Activated CD4-positive, alpha-beta memory T cell treated with anti-CD3 and anti-CD28 coated beads for 36 hours (primary cell): ENCODE data around the gene MYO1D. TPM values are rescaled to one million over a fixed set of nuclear protein-coding genes. Genes with fewer than 3 reads are reported as not detected.

ENCODE experiments used
- CTCF ChIA-PET: fragments of 350-600 bp; sonication (Branson Sonifier 250); formaldehyde crosslinking; loops from one replicate; lab custom pipeline; 2021; ENCODE audit warnings: antibody characterized with exemption, inconsistent platforms; lab: Charles Lee
- POLR2A ChIA-PET: fragments of 350-600 bp; sonication (Branson Sonifier 250); formaldehyde crosslinking; loops from one replicate; lab custom pipeline; 2021; ENCODE audit warnings: antibody characterized with exemption; lab: Charles Lee
- DNase-seq: peaks from one replicate; pipeline ENCODE4 v3.0.0-alpha.2; 2020
- H3K27ac Mint-ChIP-seq: one replicate; pipeline ENCODE4 v1.8.0; 2021; ENCODE audit warnings: mixed read lengths
- H3K27me3 Mint-ChIP-seq: one replicate; pipeline ENCODE4 v1.8.0; 2021; ENCODE audit warnings: mixed read lengths
- H3K36me3 Mint-ChIP-seq: one replicate; pipeline ENCODE4 v1.8.0; 2021; ENCODE audit warnings: mixed read lengths
- H3K4me1 Mint-ChIP-seq: one replicate; pipeline ENCODE4 v1.8.0; 2021; ENCODE audit warnings: low read depth, mixed read lengths
- H3K4me3 Mint-ChIP-seq: one replicate; pipeline ENCODE4 v1.8.0; 2021; ENCODE audit warnings: mild to moderate bottlenecking, mixed read lengths
- H3K9me3 Mint-ChIP-seq: one replicate; pipeline ENCODE4 v1.8.0; 2021; ENCODE audit warnings: mixed read lengths
- intact Hi-C: fragments of 100-400 bp; cut with micrococcal nuclease; formaldehyde crosslinking; loops from one replicate; pipeline ENCODE4 v1.15.1; 2023
- total RNA-seq, 2 experiments: library from RNA; stranded (reverse); gene quantifications; one replicate each; pipeline ENCODE4 v1.2.3, GENCODE V29; 2021

Gene MYO1D
- total RNA-seq, 2 experiments from 2014 or later: 13.5 to 18.9 TPM

DNA sequence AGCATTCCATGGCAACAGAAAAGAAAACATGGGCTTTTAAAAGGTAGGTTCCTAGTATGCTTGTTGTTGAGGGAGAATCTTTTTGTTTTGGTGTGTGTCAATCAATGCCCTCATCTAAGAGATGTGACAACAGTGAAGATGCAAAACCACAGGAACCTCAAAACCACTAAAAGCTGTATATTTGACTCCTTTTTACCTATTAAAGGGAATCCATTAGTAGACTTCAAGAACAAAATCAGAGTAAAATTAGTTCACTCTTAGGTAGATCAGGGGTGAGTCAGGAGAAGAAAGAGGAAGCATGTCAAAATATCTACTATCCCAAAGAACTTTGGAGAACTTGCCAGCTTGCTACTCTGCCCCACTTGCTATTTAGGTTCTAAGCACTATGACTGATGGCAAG, 301.1 kb downstream of the MYO1D start:
- Mint-ChIP-seq H3K36me3 (peaks cover 1% of the 10 kb centered on the region), H3K4me3 (no peak overlapping the region), H3K27ac (no peak overlapping the region), H3K9me3 (peaks cover 4% of the 10 kb centered on the region), H3K27me3 (no peaks in the 10 kb centered on the region), H3K4me1 (peaks cover 9% of the 10 kb centered on the region)
- POLR2A ChIA-PET: no interaction called here
- no peak for DNase-seq
- intact Hi-C loops: no loop called here
- CTCF ChIA-PET: no interaction called here

- no peaks in the 10 kb centered on the region for H3K27me3 Mint-ChIP-seq
- no peak overlapping the region for H3K27ac Mint-ChIP-seq
- CTCF ChIA-PET: interaction anchor here (1.6 kb wide), 1 partner anchor 83 kb away, joined by 3 read pairs; the partner anchor contains the start of gene CDK5R1
- no peaks in the 10 kb centered on the region for H3K36me3 Mint-ChIP-seq
- DNase-seq: no peak
- no peaks in the 10 kb centered on the region for H3K9me3 Mint-ChIP-seq
- intact Hi-C loops: no loop called here
- POLR2A ChIA-PET: interaction anchor here (1.6 kb wide), 1 partner anchor 46 kb away, joined by 5 read pairs; no protein-coding TSS in a partner anchor
- H3K4me1 Mint-ChIP-seq: peaks cover 14% of the 10 kb centered on the region
- no peak overlapping the region for H3K4me3 Mint-ChIP-seq
These were observed 306.9 kb downstream of the MYO1D start for GRCh38 chr17:32570081-32570396.

- no peak for DNase-seq
- Mint-ChIP-seq H3K36me3 (no peaks in the 10 kb centered on the region), H3K4me1 (peaks cover 19% of the 10 kb centered on the region), H3K27ac (no peak overlapping the region), H3K9me3 (no peaks in the 10 kb centered on the region), H3K27me3 (no peaks in the 10 kb centered on the region), H3K4me3 (no peak overlapping the region)
- intact Hi-C loops: no loop called here
- ChIA-PET POLR2A (interaction anchor here (1.6 kb wide), 1 partner anchor 46 kb away, joined by 5 read pairs; no protein-coding TSS in a partner anchor), CTCF (interaction anchor here (1.6 kb wide), 1 partner anchor 83 kb away, joined by 3 read pairs; the partner anchor contains the start of gene CDK5R1)
These were observed 307.5 kb downstream of the MYO1D start for GRCh38 chr17:32569171-32570080.

- POLR2A ChIA-PET: no interaction called here
- CTCF ChIA-PET: interaction anchor here (1.6 kb wide), 1 partner anchor 82 kb away, joined by 3 read pairs; the partner anchor contains the start of gene CDK5R1
- no peak overlapping the region for H3K4me3 Mint-ChIP-seq
These were observed 308.2 kb downstream of the MYO1D start for GRCh38 chr17:32568705-32569104.

DNA sequence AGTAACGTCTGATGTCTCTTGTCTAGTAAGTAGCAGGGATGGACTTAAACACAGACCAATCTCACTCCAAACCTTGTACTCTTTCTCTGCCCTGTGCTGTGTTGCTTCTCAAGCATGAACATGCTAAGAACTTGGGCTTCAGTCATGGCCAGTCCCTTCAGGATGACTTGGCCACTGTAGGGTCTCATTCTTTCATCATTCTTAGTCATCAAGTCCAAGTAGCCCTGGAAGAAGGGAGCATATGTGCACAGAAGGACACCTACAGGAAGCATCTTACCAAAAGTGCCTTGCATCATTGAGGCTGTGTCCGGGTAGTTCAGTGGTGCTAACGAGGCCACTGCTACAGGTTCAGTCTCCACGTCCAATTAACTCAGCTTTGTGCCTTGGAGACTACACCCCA, 309.4 kb downstream of the MYO1D start:
- POLR2A ChIA-PET: no interaction called here
- H3K9me3 Mint-ChIP-seq: no peaks in the 10 kb centered on the region

More at GRCh38 chr17:32568705-32569104, 308.2 kb downstream of the MYO1D start:
- no peak for DNase-seq
- intact Hi-C loops: no loop called here
- Mint-ChIP-seq H3K27me3 (no peaks in the 10 kb centered on the region), H3K27ac (no peak overlapping the region), H3K9me3 (no peaks in the 10 kb centered on the region), H3K4me1 (peaks cover 26% of the 10 kb centered on the region), H3K36me3 (no peaks in the 10 kb centered on the region)

GRCh38 chr17:32567086-32567485, 309.8 kb downstream of the MYO1D start:
- Mint-ChIP-seq H3K36me3 (no peaks in the 10 kb centered on the region), H3K9me3 (no peaks in the 10 kb centered on the region), H3K4me1 (peaks cover 28% of the 10 kb centered on the region), H3K27ac (no peak overlapping the region), H3K4me3 (no peak overlapping the region), H3K27me3 (no peaks in the 10 kb centered on the region)
- DNase-seq: no peak
- intact Hi-C loops: no loop called here
- POLR2A ChIA-PET: no interaction called here
- CTCF ChIA-PET: no interaction called here

More for the DNA sequence above, 309.4 kb downstream of the MYO1D start:
- intact Hi-C loops: no loop called here
- H3K4me3 Mint-ChIP-seq: no peak overlapping the region
- no peaks in the 10 kb centered on the region for H3K36me3 Mint-ChIP-seq
- peaks cover 28% of the 10 kb centered on the region for H3K4me1 Mint-ChIP-seq
- no peak for DNase-seq
- no peaks in the 10 kb centered on the region for H3K27me3 Mint-ChIP-seq
- no peak overlapping the region for H3K27ac Mint-ChIP-seq
- CTCF ChIA-PET: no interaction called here

GRCh38 chr17:32566303-32566702, 310.6 kb downstream of the MYO1D start:
- Mint-ChIP-seq H3K4me1 (peaks cover 28% of the 10 kb centered on the region), H3K4me3 (no peak overlapping the region), H3K9me3 (no peaks in the 10 kb centered on the region), H3K36me3 (no peaks in the 10 kb centered on the region), H3K27me3 (no peaks in the 10 kb centered on the region), H3K27ac (no peak overlapping the region)
- intact Hi-C loops: no loop called here
- CTCF ChIA-PET: interaction anchor here (1.0 to 1.8 kb wide), 2 partner anchors 79 to 104 kb away, joined by 3 to 5 read pairs; no protein-coding TSS in a partner anchor
- POLR2A ChIA-PET: interaction anchor here (0.5 kb wide), 1 partner anchor 1088 kb away, joined by 3 read pairs; no protein-coding TSS in a partner anchor
- DNase-seq: no peak

DNA sequence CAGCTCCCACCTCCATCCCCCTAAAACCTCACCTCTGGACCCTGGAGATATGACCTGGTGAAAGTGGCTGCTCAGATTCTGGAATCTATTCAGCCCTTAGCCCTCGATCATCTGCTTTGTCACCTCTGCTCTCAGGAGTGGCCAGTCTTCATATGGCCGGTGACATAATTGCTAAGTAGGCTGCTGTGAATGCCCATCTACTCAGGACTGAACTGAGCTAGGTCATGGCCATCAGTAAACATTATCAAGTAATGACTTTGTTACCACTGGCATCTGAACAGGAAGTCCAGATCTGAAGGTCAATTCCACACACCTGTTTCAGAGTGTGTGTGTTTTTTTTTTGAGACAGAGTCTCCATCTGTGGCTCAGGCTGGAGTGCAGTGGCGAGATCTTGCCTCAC, 311.5 kb downstream of the MYO1D start:
- no peak for DNase-seq
- no peak overlapping the region for H3K4me3 Mint-ChIP-seq

GRCh38 chr17:32564325-32564724, 312.6 kb downstream of the MYO1D start:
- intact Hi-C loops: loop anchor here (1.0 to 2.0 kb wide), 2 partner anchors 14 to 41 kb away; no protein-coding TSS in a partner anchor
- CTCF ChIA-PET: no interaction called here
- H3K36me3 Mint-ChIP-seq: no peaks in the 10 kb centered on the region
- peaks cover 23% of the 10 kb centered on the region for H3K4me1 Mint-ChIP-seq
- no peak overlapping the region for H3K4me3 Mint-ChIP-seq
- H3K27ac Mint-ChIP-seq: no peak overlapping the region
- DNase-seq: peak; percentile 59
- H3K9me3 Mint-ChIP-seq: no peaks in the 10 kb centered on the region
- H3K27me3 Mint-ChIP-seq: no peaks in the 10 kb centered on the region
- POLR2A ChIA-PET: interaction anchor here (0.6 to 1.2 kb wide), 3 partner anchors 13 to 44 kb away, joined by 3 to 6 read pairs (median 3); no protein-coding TSS in a partner anchor

More for the DNA sequence above, 311.5 kb downstream of the MYO1D start:
- H3K9me3 Mint-ChIP-seq: no peaks in the 10 kb centered on the region
- peaks cover 25% of the 10 kb centered on the region for H3K4me1 Mint-ChIP-seq
- CTCF ChIA-PET: interaction anchor here (1.8 kb wide), 1 partner anchor 103 kb away, joined by 5 read pairs; no protein-coding TSS in a partner anchor
- POLR2A ChIA-PET: no interaction called here
- intact Hi-C loops: loop anchor here (2.0 kb wide), 1 partner anchor 15 kb away; no protein-coding TSS in a partner anchor
- H3K27me3 Mint-ChIP-seq: no peaks in the 10 kb centered on the region
- H3K27ac Mint-ChIP-seq: no peak overlapping the region
- no peaks in the 10 kb centered on the region for H3K36me3 Mint-ChIP-seq

- CTCF ChIA-PET: no interaction called here
- intact Hi-C loops: no loop called here
- Mint-ChIP-seq H3K27me3 (no peaks in the 10 kb centered on the region), H3K4me1 (peaks cover 30% of the 10 kb centered on the region), H3K4me3 (no peak overlapping the region), H3K36me3 (no peaks in the 10 kb centered on the region), H3K9me3 (no peaks in the 10 kb centered on the region), H3K27ac (no peak overlapping the region)
- POLR2A ChIA-PET: interaction anchor here (0.6 to 1.2 kb wide), 3 partner anchors 13 to 43 kb away, joined by 3 to 6 read pairs (median 3); no protein-coding TSS in a partner anchor
- DNase-seq: no peak
These were observed 313.3 kb downstream of the MYO1D start for GRCh38 chr17:32563583-32563982.

GRCh38 chr17:32558997-32559650, 317.8 kb downstream of the MYO1D start:
- no peaks in the 10 kb centered on the region for H3K27me3 Mint-ChIP-seq
- no peak for DNase-seq
- peaks cover 31% of the 10 kb centered on the region for H3K4me1 Mint-ChIP-seq
- intact Hi-C loops: no loop called here
- H3K36me3 Mint-ChIP-seq: no peaks in the 10 kb centered on the region
- no peaks in the 10 kb centered on the region for H3K9me3 Mint-ChIP-seq
- POLR2A ChIA-PET: interaction anchor here (0.9 kb wide), 1 partner anchor 71 kb away, joined by 3 read pairs; no protein-coding TSS in a partner anchor
- H3K4me3 Mint-ChIP-seq: no peak overlapping the region
- CTCF ChIA-PET: interaction anchor here (1.4 to 2.1 kb wide), 2 partner anchors 12 to 97 kb away, joined by 3 to 10 read pairs; no protein-coding TSS in a partner anchor
- no peak overlapping the region for H3K27ac Mint-ChIP-seq
